DND-41 (cell line): ENCODE results near the gene KRT5.

ENCODE experiments used
- ATAC-seq: fragments of 200-7000 bp; cut with Tn5 transposase; 3 replicates; pipeline ENCODE4 v1.9.1; 2021; ENCODE audit warnings: low read depth; ENCODE audit not compliant: insufficient read depth
- DNase-seq: peaks from one replicate; pipeline ENCODE4 v3.0.0-alpha.2; 2020
- H2AFZ ChIP-seq: 2 replicates; pipeline ENCODE4 v1.6.0; 2012; ENCODE audit warnings: low read depth, low read length
- H3K27ac ChIP-seq: 2 replicates; pipeline ENCODE4 v1.5.1; 2012; ENCODE audit warnings: low read length, inconsistent platforms
- H3K27me3 ChIP-seq: fragments of 200-600 bp; sonication (generic); 2 replicates; pipeline ENCODE4 v1.6.0; 2012; ENCODE audit warnings: low read length, mild to moderate bottlenecking, inconsistent platforms; ENCODE audit not compliant: insufficient read depth, poor library complexity
- H3K36me3 ChIP-seq: 2 replicates; pipeline ENCODE4 v1.5.1; 2012; ENCODE audit warnings: low read length, inconsistent platforms; ENCODE audit not compliant: insufficient read depth
- H3K4me1 ChIP-seq: 2 replicates; pipeline ENCODE4 v1.5.1; 2012; ENCODE audit warnings: mild to moderate bottlenecking, low read length; ENCODE audit not compliant: insufficient read depth
- H3K4me2 ChIP-seq: 2 replicates; pipeline ENCODE4 v1.6.0; 2012; ENCODE audit warnings: mild to moderate bottlenecking, moderate library complexity, low read length, inconsistent platforms; ENCODE audit not compliant: insufficient read depth
- H3K4me3 ChIP-seq, 2 experiments: fragments of 200-600 bp in 1 of 2; shearing (Covaris generic) in 1 of 2; 2 replicates each; pipeline ENCODE4 v1.5.1; 2012 to 2016; ENCODE audit warnings: inconsistent platforms in 2 of 2, low read length in 2 of 2, mild to moderate bottlenecking in 2 of 2, low read depth in 1 of 2, moderate library complexity in 1 of 2
- H3K79me2 ChIP-seq: 2 replicates; pipeline ENCODE4 v1.6.0; 2012; ENCODE audit warnings: low read length, inconsistent platforms; ENCODE audit not compliant: insufficient read depth
- H3K9ac ChIP-seq: 2 replicates; pipeline ENCODE4 v1.6.0; 2012; ENCODE audit warnings: low read depth, mild to moderate bottlenecking, inconsistent platforms, low read length, moderate library complexity
- H3K9me3 ChIP-seq: 2 replicates; pipeline ENCODE4 v1.5.1; 2012; ENCODE audit warnings: low read length, moderate library complexity, mild to moderate bottlenecking, inconsistent platforms; ENCODE audit not compliant: insufficient read depth, severe bottlenecking
- H4K20me1 ChIP-seq: 2 replicates; pipeline ENCODE4 v1.6.0; 2012; ENCODE audit warnings: low read length; ENCODE audit not compliant: insufficient read depth
- CTCF ChIP-seq: IDR thresholded peaks from 2 replicates; pipeline ENCODE4 v1.5.1; 2012; ENCODE audit warnings: borderline replicate concordance, low read length, moderate library complexity, mild to moderate bottlenecking; ENCODE audit not compliant: poor library complexity, severe bottlenecking; ENCODE audit errors: extremely low read depth
- EZH2 ChIP-seq: IDR thresholded peaks from 3 replicates; pipeline ENCODE4 v1.6.1; 2012; ENCODE audit warnings: borderline replicate concordance, low read depth, mild to moderate bottlenecking, moderate library complexity, low read length, inconsistent platforms; ENCODE audit not compliant: severe bottlenecking

The KRT5 gene

GRCh38 chr12:52558781-52559445 lies 38.7 kb upstream of the KRT5 start:
- Histone ChIP-seq H3K27me3 (peaks cover 16% of the 10 kb centered on the region), H3K9ac (no peak overlapping the region), H3K9me3 (no peaks in the 10 kb centered on the region), H2AFZ (no peak overlapping the region), H3K36me3 (no peaks in the 10 kb centered on the region), H3K4me2 (no peak overlapping the region), H3K4me1 (no peaks in the 10 kb centered on the region), H4K20me1 (no peaks in the 10 kb centered on the region), H3K4me3 (no peak overlapping the region), H3K27ac (no peak overlapping the region), H3K79me2 (no peaks in the 10 kb centered on the region)
- DNase-seq = no peak
- ATAC-seq = no peak
- TF ChIP-seq EZH2 (no peak), CTCF (no peak)

- Histone ChIP-seq H3K4me3 (no peak overlapping the region), H4K20me1 (peaks cover 3% of the 10 kb centered on the region; the same call in 1 of the 2 replicates), H2AFZ (no peak overlapping the region), H3K4me2 (no peak overlapping the region), H3K27me3 (peaks cover 14% of the 10 kb centered on the region), H3K9ac (no peak overlapping the region), H3K36me3 (no peaks in the 10 kb centered on the region), H3K4me1 (no peaks in the 10 kb centered on the region), H3K79me2 (no peaks in the 10 kb centered on the region), H3K27ac (no peak overlapping the region), H3K9me3 (no peaks in the 10 kb centered on the region)
- ATAC-seq (no peak), DNase-seq (no peak)
- TF ChIP-seq CTCF (no peak), EZH2 (no peak)
Measured at GRCh38 chr12:52557476-52557875, 37.3 kb upstream of the KRT5 start.

- Histone ChIP-seq H3K4me1 (no peaks in the 10 kb centered on the region), H3K36me3 (no peaks in the 10 kb centered on the region), H3K4me2 (no peak overlapping the region), H3K9ac (no peak overlapping the region), H2AFZ (no peak overlapping the region), H4K20me1 (peaks cover 3% of the 10 kb centered on the region; the same call in 1 of the 2 replicates), H3K4me3 (no peak overlapping the region), H3K9me3 (no peaks in the 10 kb centered on the region), H3K27ac (no peak overlapping the region), H3K79me2 (no peaks in the 10 kb centered on the region), H3K27me3 (peaks cover 7% of the 10 kb centered on the region)
- no peak for ATAC-seq
- TF ChIP-seq EZH2 (no peak), CTCF (no peak)
- no peak for DNase-seq
Measured at GRCh38 chr12:52555577-52555976, 35.4 kb upstream of the KRT5 start.

DNA sequence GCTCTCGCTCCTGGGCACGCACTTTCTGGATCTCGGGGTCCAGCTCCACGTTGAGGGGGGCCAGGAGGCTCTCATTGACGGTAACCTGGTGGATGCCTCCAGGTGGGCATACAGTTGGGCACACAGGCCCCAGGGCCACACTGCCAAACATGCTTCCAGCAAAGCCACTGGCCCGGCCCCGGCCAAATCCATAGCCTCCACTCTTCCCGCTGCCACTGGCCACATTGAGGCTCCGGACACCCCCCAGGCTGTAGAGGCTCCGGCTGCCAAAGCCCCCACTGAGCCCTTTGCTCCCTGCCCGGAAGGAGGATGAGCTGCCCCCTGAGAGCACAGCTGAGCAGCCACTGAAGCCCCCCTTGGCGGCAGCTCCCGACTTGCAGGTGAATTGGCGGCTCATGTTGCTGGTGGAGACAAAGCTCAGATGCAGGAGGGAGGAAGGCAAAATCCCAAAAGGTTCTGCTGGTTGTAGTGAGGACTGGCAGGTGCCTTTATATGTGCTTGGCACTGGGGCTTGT lies 32.5 kb upstream of the KRT5 start, which contains the start of gene KRT71:
TSS of gene KRT71 (minus strand) at position 465 of the 515 bp plus-strand sequence. CDS start at position 397, 68 bp downstream.
- Histone ChIP-seq H3K9me3 (no peaks in the 10 kb centered on the region), H2AFZ (no peak within 1 kb of the TSS), H3K4me2 (no peak within 1 kb of the TSS), H3K9ac (no peak within 1 kb of the TSS), H4K20me1 (peaks cover 3% of the 10 kb centered on the region; the same call in 1 of the 2 replicates), H3K27ac (no peak within 1 kb of the TSS), H3K79me2 (no peaks in the 10 kb centered on the region), H3K4me1 (no peaks in the 10 kb centered on the region), H3K27me3 (peaks cover 7% of the 10 kb centered on the region), H3K36me3 (no peaks in the 10 kb centered on the region), H3K4me3 (no peak within 1 kb of the TSS)
- DNase-seq (no peak), ATAC-seq (no peak)
- TF ChIP-seq EZH2 (no peak), CTCF (no peak)
